Stimulated activated CD4-positive, alpha-beta T cell treated with anti-CD3 and anti-CD28 coated beads, Interleukin-12 subunit alpha, Interleukin-12 subunit beta, amount 100 ng/mL, for 4 hours (primary cell): ENCODE data around the gene FRMD3.
"Not testable (repeated sequence)": the region's sequence is repeated elsewhere in the genome, so short reads cannot be mapped to it uniquely, and the experiment has no call there.

Experiments
- DNase-seq: peaks from one replicate; pipeline ENCODE4 v3.0.0-alpha.2; 2020

FRMD3 gene

DNA sequence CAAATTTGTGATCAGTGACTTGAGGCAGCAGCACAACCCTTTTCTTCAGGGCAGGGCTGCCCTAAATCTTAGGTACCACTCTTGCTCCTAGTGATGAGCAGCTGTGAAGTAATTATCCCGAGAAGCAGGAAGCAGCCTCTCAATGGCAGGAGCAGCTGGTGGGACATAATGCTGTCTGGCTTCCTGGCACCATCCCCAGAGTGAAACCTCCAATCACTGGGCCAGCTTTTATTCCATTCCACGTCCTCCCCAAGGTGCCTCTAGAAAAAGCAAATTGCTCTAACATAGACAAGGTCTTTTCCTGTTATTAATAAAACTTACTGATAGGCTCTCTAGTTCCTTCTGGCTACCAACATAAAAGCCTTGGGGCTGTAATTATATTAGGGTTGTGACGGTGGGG is 154.0 kb downstream of the FRMD3 start:
- no peak for DNase-seq

DNA sequence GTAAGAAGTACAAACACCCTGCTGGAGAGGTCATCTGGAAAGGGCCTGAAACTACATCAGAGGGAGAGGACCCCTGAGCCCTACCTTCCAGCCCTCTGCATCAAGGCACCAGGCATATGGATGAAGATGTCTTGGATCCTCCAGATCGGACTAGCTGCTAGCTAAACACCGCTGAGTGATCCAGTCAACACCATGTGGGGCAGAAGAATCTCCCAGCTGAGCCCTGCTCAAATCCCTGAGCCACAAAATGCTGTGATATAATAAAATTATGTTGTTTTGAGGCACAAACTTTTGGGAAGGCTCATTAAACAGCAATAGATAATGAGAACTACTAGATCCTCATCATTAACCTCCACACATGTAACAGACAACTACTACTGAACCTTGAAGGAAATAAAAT is 155.2 kb downstream of the FRMD3 start:
- no peak for DNase-seq

- DNase-seq = no peak
Measured at GRCh38 chr9:83382421-83382820, 155.8 kb downstream of the FRMD3 start.

DNA sequence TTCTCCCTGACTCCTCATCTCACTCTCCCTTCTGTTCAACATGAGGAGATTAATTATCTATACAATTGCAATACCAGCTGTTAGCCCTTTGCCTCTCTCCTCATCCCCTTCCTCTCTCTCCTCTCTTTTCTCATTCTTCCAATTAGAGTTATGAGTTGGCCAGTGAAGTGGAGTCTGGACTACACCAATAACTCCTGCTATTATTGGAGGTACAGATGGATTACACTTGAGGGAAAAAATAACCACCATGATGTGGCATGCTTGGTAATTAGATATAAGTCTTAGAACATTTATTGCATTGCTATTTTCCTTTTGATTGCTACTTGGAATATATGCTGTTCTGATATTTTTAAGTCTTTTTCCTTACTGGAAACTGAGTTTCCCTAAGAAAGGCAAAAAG is 159.2 kb downstream of the FRMD3 start:
- no peak for DNase-seq

DNA sequence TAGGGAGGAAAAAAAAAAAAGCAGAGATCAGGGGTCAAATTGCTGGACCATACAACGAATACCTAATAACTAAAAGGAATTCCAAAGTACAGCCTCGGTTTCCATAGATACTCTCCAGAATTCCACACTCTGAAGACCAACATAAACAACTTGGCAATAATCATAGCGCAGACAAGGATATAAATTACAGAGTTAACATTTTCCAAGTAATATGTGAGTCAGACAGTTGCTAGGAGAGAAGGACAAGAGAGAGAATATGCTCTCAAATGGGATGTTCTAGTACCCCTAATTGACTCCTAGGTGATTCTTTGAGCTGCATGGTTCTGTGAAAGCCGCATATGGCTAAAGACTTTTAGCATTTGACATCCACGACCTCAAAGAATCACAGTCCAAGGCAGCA is 165.2 kb downstream of the FRMD3 start:
- no peak for DNase-seq

DNA sequence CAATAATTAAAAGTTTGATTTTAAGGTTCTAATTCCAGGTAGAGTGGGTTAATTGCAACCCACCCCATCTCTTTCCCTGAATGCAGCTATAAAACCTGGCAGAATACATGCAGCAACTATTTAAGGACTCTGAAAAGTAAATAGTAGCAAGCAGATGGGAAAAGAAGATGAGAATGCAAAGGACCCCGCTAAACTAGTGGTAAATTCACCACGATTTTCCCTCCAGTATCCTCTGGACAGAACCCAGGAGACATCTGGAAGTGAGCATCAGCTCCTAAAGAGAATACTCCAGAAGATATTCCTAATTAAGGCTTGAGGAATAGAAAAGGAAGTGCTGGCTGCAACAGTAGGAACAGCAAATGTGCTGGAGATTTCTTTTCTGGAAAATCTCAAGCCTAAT is 170.9 kb downstream of the FRMD3 start:
- DNase-seq = no peak

DNA sequence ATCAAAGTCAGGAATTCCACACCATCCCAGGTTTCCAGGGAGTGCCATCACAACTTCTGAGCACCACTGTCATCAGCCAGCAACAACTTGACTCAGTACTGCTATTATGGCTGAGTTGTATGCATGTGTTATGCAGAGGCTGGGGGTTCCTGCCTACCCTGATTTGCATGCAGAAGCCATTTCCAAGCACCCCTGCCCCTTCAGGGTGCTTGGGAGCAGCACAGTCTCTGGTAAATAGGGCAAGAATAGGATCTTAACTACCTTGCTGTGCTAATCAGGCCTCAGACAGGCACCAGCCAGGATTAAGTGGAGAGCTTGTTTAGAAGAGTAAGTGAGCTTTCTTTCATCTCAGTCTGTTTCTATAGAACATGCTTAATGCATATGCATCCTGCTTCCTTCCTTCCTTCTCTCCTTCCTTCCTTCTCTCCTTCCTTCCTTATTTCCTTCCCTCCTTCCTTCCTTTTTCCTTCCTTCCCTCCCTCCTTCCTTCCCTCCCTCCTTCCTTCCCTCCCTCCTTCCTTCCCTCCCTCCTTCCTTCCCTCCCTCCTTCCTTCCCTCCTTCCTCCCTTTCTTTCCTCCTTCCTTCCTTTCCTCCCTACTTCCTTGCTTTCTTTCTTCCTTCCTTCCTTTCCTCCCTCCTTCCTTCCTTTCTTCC is 175.7 kb downstream of the FRMD3 start:
- DNase-seq = no peak

GRCh38 chr9:83359039-83359438 is 179.2 kb downstream of the FRMD3 start:
- no peak for DNase-seq

DNA sequence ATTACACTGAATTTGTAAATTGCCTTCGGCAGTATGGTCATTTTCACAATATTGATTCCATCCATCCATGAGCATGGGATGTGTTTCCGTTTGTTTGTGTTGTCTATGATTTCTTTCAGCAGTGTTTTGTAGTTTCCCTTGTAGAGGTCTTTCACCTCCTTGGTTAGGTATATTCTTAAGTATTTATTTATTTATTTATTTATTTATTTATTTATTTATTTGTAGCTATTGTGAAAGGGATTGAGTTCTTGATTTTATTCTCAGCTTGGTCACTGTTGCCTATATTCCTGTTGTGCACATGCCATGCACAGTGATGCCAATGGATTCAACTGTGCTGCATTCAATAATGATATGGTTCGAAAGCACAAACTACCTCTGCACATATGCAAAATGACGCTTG is 179.7 kb downstream of the FRMD3 start:
- not testable (repeated sequence) for DNase-seq

DNA sequence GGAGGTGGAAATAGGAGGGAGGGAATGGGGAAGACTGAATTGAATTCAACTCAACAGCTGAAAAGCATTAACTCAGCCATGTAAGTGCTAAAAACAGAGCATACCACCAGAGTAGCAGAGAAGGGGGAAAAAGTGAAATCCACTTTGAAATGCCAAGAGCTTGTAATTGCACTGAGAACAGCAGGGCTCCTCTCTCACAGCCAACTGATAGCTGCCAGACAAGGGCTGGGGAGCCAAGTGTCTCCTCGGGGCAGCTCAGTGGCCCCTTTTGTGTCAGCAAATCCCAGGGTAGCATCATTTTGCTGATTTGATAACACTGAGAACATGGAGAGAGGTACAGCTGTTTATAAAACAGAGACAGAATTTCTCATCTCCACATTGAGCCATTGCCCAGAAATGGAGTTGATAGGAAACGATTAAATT is 182.5 kb downstream of the FRMD3 start:
- no peak for DNase-seq

GRCh38 chr9:83355024-83355444 is 183.2 kb downstream of the FRMD3 start:
- no peak for DNase-seq

- DNase-seq = no peak
Measured at GRCh38 chr9:83349031-83349430, 189.2 kb downstream of the FRMD3 start.

- no peak for DNase-seq
Measured at GRCh38 chr9:83346655-83347420, 191.4 kb downstream of the FRMD3 start.

DNA sequence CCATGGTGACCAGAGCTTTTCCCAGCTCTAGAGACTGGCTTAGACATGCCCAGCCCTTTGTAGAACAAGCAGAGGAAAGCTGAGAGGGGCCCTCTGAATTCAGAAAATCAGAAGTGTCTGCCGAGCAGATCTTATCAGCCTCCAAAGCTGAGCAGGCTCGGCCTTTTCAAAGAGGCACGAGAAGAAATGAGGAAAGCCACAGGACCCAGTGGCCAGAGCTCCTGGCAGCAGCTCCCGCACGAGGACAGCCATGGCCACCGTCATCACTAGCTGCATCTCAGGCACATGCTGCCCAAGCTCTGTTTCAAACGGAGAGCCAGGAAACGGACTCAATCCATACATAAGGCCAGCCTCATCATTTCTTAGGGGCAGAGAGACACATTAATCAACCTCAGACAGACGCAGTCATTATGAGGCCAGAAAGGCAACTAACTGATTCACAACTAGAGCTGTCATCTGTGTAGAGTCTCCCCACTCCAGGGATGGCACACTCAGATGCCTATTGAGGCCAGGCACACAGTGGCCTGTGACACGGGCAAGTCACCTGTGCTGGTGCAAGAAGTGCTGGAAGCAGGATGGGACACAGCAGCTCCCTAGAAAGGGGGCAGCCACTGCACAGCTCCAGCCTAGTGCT is 194.7 kb downstream of the FRMD3 start:
- DNase-seq = no peak

GRCh38 chr9:83342731-83343130 is 195.5 kb downstream of the FRMD3 start:
- no peak for DNase-seq

DNA sequence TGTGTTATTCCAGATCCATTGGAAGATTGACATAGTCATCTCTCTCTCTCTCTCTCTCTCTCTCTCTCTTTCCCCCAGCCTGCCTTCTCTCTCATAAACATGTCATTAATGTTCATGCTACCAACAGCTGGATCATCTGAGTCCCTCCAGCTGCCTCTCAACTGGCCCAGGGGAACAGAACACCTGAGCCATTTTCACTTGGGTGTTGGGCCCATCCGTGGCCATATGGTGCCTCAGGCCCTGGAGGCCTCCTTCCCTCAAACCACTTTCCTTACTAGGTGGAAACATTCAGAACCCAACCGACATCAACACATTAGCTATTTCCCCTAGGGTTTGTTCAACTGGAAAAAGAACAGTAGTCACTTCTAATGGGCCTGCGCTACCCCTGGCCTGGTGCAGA is 196.2 kb downstream of the FRMD3 start:
- DNase-seq = no peak

DNA sequence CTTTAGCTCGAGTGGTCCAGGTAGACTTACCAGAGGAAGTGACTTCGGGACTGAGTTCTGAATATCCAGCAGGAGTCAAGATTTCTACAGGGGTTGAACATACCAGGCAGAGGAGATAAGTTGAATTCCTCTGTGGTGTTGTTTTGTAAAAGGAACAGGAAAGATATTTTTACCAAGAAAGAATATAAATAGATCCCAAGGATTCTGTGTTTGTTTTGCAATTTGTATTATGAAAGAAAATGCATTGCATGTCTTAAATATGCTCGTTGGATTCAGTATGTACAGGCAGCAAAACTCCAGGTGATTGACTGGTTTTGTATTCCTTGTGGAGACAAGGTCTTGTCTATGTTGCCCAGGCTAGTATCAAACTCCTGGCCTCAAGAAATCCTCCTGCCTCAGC is 197.8 kb downstream of the FRMD3 start:
- DNase-seq = no peak

DNA sequence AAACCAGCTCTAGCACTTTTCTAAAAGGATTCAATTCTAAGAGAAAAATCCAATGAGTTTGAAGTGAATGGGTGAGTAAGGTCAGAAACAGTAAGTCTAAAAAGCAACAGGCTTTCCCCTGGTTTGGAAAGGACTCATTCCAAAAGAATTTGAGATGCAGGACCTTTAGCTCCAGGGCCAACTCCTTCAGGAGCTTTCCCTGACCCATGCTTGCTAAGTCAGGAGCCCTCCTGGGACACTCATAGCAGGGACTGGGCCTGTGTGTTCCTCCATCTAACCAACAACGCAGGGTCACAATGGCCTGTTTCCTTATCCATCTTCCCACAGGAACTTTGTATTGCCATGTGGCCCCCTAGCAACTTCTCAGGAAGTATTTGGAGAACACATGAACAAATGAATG is 198.8 kb downstream of the FRMD3 start:
- DNase-seq = no peak

DNA sequence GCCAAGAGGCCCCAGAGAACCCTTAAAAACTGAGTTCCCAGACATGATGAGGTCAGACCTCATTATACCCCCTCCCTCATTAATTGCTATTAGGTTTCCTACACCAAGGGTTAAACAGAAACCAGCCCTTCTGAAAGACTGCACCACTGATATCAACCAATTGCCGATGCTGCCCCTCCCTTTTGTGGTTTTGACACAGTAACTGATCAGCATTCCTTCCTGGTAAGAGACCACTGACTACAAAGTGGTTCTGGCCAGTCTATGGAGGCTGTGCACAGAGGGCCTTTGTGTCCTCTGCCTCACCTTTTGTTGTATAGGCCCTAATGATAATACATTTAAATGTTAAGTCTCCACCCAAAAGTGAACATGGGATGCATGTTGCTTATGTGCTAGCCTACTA is 201.5 kb downstream of the FRMD3 start:
- no peak for DNase-seq

- peak; percentile 66 for DNase-seq
Measured at GRCh38 chr9:83334320-83334719, 203.9 kb downstream of the FRMD3 start.

GRCh38 chr9:83330207-83331196 is 207.7 kb downstream of the FRMD3 start:
- no peak for DNase-seq

DNA sequence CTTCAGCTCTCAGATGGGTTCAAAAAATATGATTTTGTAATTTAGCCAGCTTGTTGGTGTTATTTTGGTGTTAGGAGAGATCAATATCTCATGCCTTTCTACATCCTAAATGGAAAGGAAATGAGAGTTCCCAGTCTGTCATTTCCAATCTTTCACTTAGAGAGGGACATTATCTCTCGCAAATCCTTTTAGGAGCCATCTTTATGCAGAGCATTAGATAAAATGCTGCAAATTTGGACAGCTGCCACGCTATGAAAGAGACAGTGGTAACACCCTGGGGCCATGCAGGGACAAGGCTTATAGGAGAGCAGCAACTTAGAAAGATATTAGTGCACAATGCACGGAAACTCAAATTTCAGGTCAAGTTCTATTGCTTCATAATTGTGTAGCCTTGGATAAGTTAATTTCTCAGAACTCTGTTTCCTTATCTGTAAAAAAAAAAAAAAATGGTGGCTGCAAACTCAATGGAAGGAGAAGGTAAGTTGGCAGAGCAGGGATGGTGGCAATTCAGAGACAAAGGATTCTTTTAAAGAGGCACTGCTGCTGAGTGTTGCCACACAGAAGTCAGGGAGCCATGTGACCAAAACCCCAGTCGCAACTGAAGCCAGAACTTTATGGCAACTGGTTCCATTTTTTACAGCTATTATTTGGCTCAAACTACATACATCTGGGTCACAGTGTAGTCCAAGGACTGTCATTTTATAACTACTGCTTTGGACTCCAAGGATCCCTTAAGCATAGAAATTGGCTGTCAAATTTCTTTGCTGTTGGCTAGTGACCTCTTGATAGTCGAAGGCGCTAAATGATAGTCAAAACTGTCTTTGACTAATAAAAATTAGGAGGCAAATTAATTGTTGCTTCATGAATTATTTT is 210.2 kb downstream of the FRMD3 start:
- DNase-seq = no peak
